Subcutaneous abdominal adipose tissue (tissue), 5 donors: Measurements from ENCODE around the gene CUL1.

Source experiments
- H3K27ac ChIP-seq: one replicate; pipeline ENCODE4 v1.7.0; 2013; ENCODE audit warnings: low read depth, mild to moderate bottlenecking, inconsistent platforms, low read length, moderate library complexity
- H3K27me3 ChIP-seq, 5 donors: one replicate each; pipeline ENCODE4 v1.7.0; 2013; ENCODE audit warnings: low read length in 5 of 5, inconsistent platforms in 1 of 5; ENCODE audit not compliant: control insufficient read depth in 5 of 5, insufficient read depth in 4 of 5
- H3K36me3 ChIP-seq, 5 donors: one replicate each; pipeline ENCODE4 v1.7.0; 2013; ENCODE audit warnings: low read length in 5 of 5; ENCODE audit not compliant: control insufficient read depth in 5 of 5, insufficient read depth in 5 of 5
- H3K4me1 ChIP-seq, 5 donors: one replicate each; pipeline ENCODE4 v1.7.0; 2013; ENCODE audit warnings: low read length in 5 of 5, mild to moderate bottlenecking in 3 of 5, moderate library complexity in 1 of 5; ENCODE audit not compliant: control insufficient read depth in 5 of 5, insufficient read depth in 5 of 5
- H3K4me3 ChIP-seq, 5 donors: one replicate each; pipeline ENCODE4 v1.7.0; 2013; ENCODE audit warnings: low read length in 5 of 5, low read depth in 1 of 5
- H3K9ac ChIP-seq, 5 donors: one replicate each; pipeline ENCODE4 v1.7.0; 2013; ENCODE audit warnings: low read length in 5 of 5, mild to moderate bottlenecking in 4 of 5, moderate library complexity in 3 of 5
- H3K9me3 ChIP-seq, 5 donors: one replicate each; pipeline ENCODE4 v1.7.0; 2013; ENCODE audit warnings: low read length in 5 of 5; ENCODE audit not compliant: control insufficient read depth in 5 of 5
- donor health status: healthy.
- donor health status: healthy.
- donor health status: healthy.
- donor health status: healthy.
- donor health status: healthy.

CUL1 gene

GRCh38 chr7:148698397-148699023, at the start of gene CUL1:
CUL1 (plus strand) TSS chr7:148698903; CDS start chr7:148730123, 31,220 bp downstream.
- Histone ChIP-seq H3K9ac (peak within 1 kb of the TSS; percentile 56 to 98 (median 87)), H3K4me1 (peaks cover 0 to 44% (median 42%) of the 10 kb centered on the region in 5 donors), H3K27me3 (no peaks in the 10 kb centered on the region), H3K4me3 (peak within 1 kb of the TSS; percentile 76 to 85 (median 83)), H3K9me3 (no peaks in the 10 kb centered on the region), H3K27ac (peak within 1 kb of the TSS; percentile 93), H3K36me3 (no peaks in the 10 kb centered on the region)

- Histone ChIP-seq H3K4me3 (no peak overlapping the region), H3K27me3 (peaks cover 0 to 5% (median 0%) of the 10 kb centered on the region in 5 donors)
These were observed 48.4 kb upstream of the CUL1 start for GRCh38 chr7:148650232-148650858.

GRCh38 chr7:148652773-148653172, 45.9 kb upstream of the CUL1 start:
- H3K27ac ChIP-seq = no peak overlapping the region
- H3K9ac ChIP-seq = no peak overlapping the region
- H3K36me3 ChIP-seq = no peaks in the 10 kb centered on the region
- no peaks in the 10 kb centered on the region for H3K9me3 ChIP-seq
- H3K4me1 ChIP-seq = no peaks in the 10 kb centered on the region
- no peaks in the 10 kb centered on the region for H3K27me3 ChIP-seq
- no peak overlapping the region for H3K4me3 ChIP-seq

More at GRCh38 chr7:148650232-148650858, 48.4 kb upstream of the CUL1 start:
- Histone ChIP-seq H3K36me3 (no peaks in the 10 kb centered on the region), H3K27ac (no peak overlapping the region), H3K9ac (no peak overlapping the region), H3K4me1 (no peaks in the 10 kb centered on the region), H3K9me3 (no peaks in the 10 kb centered on the region)

DNA sequence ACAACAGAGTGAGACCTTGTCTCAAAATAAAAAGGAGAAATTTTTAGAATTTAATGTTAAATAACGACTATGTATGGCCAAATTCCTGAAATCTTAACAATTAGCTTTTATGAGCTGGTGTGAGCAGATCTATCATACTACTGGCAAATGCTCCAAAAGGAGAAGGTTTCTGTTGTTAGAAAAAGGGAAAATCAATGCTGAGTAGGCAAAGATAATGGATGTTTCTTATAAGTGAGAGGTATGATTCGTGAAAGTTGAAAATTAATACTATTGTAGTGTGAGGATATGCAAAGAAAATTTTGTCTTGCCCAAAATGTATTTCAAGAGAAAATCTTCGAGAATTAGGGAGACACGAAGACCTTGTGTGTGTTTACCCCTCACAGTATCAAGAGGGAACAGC, 40.8 kb upstream of the CUL1 start:
- Histone ChIP-seq H3K36me3 (no peaks in the 10 kb centered on the region), H3K9me3 (no peaks in the 10 kb centered on the region), H3K27me3 (no peaks in the 10 kb centered on the region), H3K4me1 (peaks cover 0 to 1% (median 0%) of the 10 kb centered on the region in 5 donors), H3K4me3 (no peak overlapping the region), H3K9ac (no peak overlapping the region), H3K27ac (no peak overlapping the region)

- Histone ChIP-seq H3K36me3 (no peaks in the 10 kb centered on the region), H3K4me1 (peaks cover 0 to 1% (median 0%) of the 10 kb centered on the region in 5 donors), H3K27ac (no peak overlapping the region), H3K4me3 (no peak overlapping the region), H3K27me3 (no peaks in the 10 kb centered on the region), H3K9me3 (no peaks in the 10 kb centered on the region), H3K9ac (no peak overlapping the region)
These were observed 37.2 kb upstream of the CUL1 start for GRCh38 chr7:148661471-148661870.

- Histone ChIP-seq H3K4me3 (no peak overlapping the region), H3K9me3 (no peaks in the 10 kb centered on the region), H3K27me3 (no peaks in the 10 kb centered on the region), H3K27ac (no peak overlapping the region), H3K9ac (no peak overlapping the region), H3K4me1 (peaks cover 0 to 1% (median 0%) of the 10 kb centered on the region in 5 donors), H3K36me3 (no peaks in the 10 kb centered on the region)
These were observed 36.1 kb upstream of the CUL1 start for GRCh38 chr7:148662646-148663045.

GRCh38 chr7:148664324-148664723, 34.4 kb upstream of the CUL1 start:
- Histone ChIP-seq H3K4me1 (peaks cover 0 to 1% (median 0%) of the 10 kb centered on the region in 5 donors), H3K27me3 (no peaks in the 10 kb centered on the region), H3K27ac (no peak overlapping the region), H3K9ac (no peak overlapping the region), H3K36me3 (no peaks in the 10 kb centered on the region), H3K9me3 (no peaks in the 10 kb centered on the region), H3K4me3 (no peak overlapping the region)

- Histone ChIP-seq H3K36me3 (no peaks in the 10 kb centered on the region), H3K27ac (no peak overlapping the region), H3K9me3 (no peaks in the 10 kb centered on the region), H3K27me3 (no peaks in the 10 kb centered on the region), H3K9ac (no peak overlapping the region), H3K4me3 (no peak overlapping the region), H3K4me1 (peaks cover 0 to 1% (median 0%) of the 10 kb centered on the region in 5 donors)
These were observed 33.5 kb upstream of the CUL1 start for GRCh38 chr7:148665221-148665620.

GRCh38 chr7:148669927-148670326, 28.8 kb upstream of the CUL1 start:
- Histone ChIP-seq H3K27me3 (no peaks in the 10 kb centered on the region), H3K4me1 (peaks cover 0 to 3% (median 0%) of the 10 kb centered on the region in 5 donors), H3K9ac (no peak overlapping the region), H3K27ac (no peak overlapping the region), H3K4me3 (no peak overlapping the region), H3K36me3 (no peaks in the 10 kb centered on the region), H3K9me3 (peaks cover 0 to 4% (median under 1%) of the 10 kb centered on the region in 5 donors)

- no peak overlapping the region for H3K9ac ChIP-seq
- H3K9me3 ChIP-seq = peaks cover 0 to 9% (median 5%) of the 10 kb centered on the region in 5 donors
- no peaks in the 10 kb centered on the region for H3K36me3 ChIP-seq
- H3K4me1 ChIP-seq = peaks cover 0 to 3% (median 0%) of the 10 kb centered on the region in 5 donors
- no peaks in the 10 kb centered on the region for H3K27me3 ChIP-seq
- H3K4me3 ChIP-seq = no peak overlapping the region
- H3K27ac ChIP-seq = no peak overlapping the region
These were observed 28.3 kb upstream of the CUL1 start for GRCh38 chr7:148670374-148670773.
